ENCODE data around the gene UBIAD1. TPM values are rescaled to one million over a fixed set of nuclear protein-coding genes. Genes with fewer than 3 reads are reported as not detected.

UBIAD1 gene
- total RNA-seq, 1 donor from 2014 or later: 12.3 TPM

DNA sequence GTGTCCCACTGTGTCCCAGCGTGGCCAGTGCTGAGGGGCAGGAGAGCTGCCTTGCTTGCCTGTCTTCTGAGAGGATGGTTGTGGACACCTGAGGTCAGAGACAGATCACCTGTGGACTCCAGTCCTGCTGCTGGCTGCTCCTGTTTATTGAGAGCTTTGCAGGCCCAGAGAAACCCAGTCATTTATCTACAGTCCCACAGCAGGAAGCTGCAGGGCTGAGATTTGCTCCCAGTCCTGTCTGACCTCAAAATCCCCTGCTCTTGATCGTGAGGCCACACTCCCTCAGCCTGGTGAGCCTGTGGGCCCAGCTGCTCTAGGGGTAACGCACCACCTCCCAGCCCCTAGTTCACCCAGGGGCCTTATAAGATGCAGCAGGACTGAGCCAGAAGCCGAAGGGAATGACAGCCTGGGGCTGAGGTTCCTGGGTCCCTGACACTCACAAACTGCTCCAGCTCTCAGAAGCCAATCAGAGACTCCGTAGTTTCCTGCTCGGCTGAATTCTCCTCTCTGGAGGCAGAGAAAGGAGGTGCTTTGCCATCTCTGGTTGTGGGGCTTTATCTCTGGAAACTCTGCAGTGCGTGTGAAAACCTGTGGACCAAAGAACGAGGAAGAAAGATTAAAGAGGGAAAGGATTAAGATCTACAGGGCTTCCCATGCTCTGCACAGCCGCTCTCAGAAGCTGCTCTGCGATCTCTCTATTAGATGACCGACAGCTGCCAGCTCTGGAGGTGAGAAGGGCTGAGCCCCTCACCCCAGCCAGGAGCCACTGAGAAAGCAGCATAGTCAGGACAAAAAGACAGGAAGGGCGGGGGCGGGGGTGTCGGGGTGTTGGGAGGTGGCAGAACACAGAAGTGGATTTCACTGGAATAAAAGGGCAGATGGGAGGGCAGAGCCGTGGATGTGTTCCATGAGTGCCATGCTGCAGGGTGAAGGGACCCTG, 39.1 kb downstream of the UBIAD1 start:
- DNase-seq: no peak

DNA sequence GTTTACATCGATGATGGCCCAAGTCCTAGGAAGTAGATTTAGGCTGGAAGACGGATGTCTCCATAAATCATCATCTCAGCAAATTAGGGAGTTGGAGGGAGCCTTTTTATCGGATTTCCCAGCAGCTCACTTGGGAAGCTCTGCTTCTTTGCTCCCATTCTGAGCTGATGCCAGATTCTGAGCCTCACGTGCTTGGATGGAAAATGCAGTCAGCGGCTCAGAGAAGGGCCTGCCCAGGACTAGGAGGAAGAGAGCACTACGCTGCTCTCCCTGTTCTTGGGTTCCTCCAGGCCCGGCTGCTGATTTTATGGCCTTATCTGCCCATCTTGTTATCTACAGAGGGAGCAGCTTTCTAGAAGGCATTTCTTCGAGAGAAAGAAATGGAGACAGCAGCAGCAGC, 42.0 kb downstream of the UBIAD1 start:
- no peak for DNase-seq

DNA sequence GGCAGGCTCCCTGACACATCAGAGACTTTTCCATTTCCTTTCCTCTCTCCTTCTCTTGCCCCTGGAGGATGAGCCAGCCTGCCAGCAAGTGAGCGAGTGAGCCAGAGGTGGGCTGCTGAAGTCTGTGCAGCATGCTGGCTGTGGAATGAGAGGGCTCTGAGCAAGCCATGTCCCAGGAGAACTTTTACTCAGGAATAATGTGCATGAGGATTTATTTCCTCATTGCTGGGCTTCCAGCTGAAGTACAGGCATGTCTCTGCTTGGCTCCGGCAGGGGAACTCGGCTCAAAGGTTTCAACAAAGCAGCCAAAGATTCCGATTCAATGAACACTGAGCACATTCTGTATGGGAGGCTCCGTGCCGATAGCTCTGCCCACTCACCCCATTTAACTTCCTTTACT, 43.7 kb downstream of the UBIAD1 start:
- no peak for DNase-seq

DNA sequence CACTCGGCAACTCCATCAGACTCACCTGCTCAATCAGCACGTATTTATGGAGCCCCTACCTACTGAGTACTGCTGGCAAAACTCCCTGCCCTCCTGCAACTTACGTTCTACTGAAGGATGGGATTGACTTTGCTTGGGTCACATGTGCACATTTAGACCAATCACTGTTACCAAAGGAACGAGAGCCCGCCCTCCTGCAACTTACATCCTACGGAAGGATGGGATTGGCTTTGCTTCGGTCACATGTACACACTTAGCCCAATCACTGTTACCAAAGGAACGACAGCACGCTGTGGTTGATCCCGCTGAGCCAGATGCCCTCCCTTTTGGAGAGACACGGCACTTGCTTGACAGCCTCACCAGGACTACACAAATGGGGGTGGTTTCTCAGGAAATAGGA, 46.0 kb downstream of the UBIAD1 start:
- no peak for DNase-seq

GRCh38 chr1:11320153-11320936, 47.3 kb downstream of the UBIAD1 start:
- peak; percentile 39 for DNase-seq

DNA sequence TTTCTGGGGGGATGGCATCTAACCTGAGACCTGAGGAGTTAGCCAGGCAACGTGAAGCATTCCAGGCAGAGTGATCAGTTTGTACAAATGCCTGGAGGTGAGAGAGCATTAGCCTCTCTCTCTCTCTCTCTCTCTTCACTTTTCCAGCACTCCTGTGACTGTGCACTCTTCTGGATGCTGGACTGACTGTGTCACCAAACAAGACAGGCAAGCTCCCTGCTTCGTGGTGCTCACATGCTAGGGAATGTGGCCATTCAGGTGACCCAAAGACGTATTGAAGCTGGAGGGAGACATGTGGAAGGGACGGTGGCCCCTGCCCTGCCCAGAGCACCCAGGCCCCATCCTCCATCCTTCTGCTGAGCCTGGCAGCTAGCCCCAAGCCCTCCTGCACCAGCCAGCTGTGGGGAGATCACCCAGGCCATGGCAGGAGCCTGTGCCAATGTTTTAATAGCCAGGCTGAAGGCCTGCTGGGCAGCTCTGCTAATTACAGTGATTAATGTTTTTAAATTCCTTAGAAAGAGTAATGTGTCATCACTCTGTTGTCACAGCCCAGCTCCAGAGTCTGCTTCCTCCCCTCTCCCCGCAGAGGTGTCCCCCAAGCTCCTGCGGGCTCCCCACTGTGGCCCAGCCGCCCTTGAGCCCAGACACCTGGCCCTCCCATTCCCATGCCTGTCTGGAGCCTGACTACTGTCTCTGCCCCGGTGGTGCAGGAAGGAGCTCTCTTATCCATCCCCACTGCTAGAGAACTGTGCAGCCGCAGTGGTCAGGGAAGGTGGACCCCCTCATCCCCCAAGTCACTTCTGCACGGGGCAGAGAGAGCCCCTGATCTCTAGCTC, 48.9 kb downstream of the UBIAD1 start:
- DNase-seq: no peak

GRCh38 chr1:11324567-11325165, 51.7 kb downstream of the UBIAD1 start:
- no peak for DNase-seq

DNA sequence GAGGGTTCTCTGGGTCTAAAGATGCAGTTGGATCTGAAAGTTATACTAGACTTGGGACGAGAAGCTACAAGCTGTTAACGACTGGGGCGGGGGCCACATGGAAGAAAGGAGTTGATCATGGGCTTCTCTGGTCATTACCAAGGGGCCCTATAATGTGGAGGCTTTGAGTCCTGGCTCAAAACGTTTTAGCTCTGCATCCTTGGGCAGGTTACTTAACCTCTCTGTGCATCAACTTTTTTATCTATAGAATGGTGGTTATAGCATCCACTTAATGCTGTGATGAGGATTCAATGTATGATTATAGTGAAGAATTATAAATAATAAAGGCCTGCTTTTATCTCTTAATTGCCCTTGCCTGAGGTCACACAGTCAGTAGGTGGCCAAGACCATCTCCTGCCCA, 53.1 kb downstream of the UBIAD1 start:
- DNase-seq: no peak

DNA sequence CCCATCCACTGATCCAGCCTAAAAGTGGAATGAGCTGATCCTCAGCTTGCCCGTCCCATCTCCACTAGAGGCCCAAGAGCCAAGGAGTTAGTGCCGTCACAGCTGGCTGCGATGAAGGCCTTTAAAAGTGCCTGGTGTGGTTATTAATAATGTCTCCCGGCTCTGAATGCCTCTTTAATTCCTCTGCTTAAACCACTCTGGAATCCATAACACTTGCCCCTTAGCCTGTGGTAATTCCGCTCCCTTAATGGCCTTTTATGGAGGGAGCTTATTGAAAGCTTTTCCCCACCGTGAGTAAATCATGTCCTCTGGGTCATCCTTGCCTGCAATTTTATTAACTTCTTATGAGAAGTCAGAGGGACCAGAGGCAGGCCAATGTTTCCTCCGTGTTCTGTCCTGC, 55.4 kb downstream of the UBIAD1 start:
- DNase-seq: no peak

DNA sequence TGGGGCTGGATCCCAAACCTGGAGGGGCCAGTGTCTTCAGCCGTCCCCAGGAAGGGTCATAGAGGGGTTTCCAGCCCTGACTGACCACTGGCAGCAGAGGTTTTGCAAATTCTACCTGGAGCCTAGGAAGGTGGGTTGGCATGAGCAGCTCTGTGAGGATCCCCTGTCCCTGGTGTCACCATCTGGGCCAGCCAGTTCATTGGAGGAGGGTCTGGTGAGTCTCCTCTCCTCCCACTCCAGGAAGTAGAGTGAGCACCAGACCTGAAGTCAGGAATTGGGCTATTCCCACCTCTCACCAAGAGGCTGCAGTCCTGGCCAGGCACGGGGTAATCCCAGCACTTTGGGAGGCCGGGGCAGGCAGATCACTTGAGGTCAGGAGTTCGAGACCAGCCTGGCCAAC, 57.4 kb downstream of the UBIAD1 start:
- DNase-seq: no peak

GRCh38 chr1:11331036-11331944, 58.3 kb downstream of the UBIAD1 start:
- no peak for DNase-seq

- no peak for DNase-seq
Measured at GRCh38 chr1:11331945-11332546, 59.0 kb downstream of the UBIAD1 start.

DNA sequence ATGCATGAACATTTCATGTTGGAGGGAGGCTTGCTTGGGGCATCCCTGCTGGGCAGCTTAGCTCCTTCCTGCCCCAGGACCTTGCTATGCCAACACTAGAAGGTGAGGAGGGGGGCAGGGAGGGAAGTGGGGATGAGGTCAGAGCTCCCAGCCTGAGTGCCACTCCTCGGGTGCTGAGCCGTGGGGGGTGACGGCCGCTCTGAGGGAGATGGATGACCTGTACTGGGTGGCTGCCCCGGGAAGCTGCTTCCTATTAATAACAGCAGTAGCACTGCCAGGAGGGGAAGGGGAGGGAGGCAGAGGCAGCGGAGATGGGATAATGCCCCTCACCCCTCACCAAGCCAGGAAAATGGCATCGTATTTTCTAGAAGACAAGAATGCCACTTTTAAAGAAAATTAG, 60.6 kb downstream of the UBIAD1 start:
- no peak for DNase-seq

GRCh38 chr1:11334261-11334804, 61.3 kb downstream of the UBIAD1 start:
- DNase-seq: no peak

DNA sequence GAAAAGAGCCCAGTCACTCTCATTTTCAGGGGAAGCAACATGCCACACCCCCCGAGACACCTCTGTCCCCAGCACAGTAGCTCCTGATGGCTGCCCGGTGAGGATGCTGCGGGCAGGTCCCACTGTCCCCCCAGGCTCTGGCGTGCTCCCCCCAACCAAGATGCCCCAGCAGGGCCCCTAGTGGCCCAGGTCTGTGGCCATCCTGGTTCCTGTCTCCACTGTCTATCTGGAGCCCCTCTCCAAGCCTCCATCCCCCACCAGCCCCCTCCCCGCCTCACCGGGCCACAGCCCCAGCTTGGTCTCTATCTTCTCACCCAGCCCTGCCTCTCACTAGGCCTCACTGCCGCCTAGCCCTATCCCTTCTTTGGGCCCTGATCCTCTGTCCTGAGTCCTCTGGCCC, 61.8 kb downstream of the UBIAD1 start:
- no peak for DNase-seq

DNA sequence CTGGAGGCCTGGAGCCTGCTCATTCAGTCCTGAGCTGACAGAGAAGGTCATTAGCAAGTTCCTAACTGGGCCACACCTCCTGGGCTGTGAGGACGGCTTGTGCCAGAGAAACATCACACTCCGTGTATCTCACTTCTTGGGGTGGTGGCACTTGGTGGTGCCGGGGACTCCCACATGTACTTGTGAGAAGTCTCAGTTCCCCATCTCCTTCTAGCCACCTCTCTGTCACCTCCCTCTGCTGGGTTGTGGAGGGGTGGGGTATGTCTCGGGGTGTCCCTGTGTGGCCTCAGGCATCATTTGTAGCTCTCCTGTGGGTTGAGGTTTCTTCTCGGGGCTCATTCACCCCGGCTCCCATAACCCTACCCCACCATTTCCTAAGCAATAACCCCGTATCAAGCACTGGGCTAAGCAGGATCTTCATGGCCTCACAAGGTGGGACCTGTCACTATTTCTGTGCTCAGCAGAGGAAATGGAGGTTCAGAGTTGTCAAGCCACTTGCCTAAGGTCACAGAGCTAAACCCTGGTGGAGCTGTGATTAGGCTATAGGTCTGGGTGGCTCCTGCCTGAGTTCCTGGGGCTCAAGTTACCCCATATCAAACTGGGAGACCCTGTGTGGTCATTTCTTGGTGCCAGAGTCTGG, 62.5 kb downstream of the UBIAD1 start:
- no peak for DNase-seq

GRCh38 chr1:11337580-11338073, 64.6 kb downstream of the UBIAD1 start:
- DNase-seq: peak; percentile 72
